Measurements from ENCODE around the gene CMTM2. TPM values are rescaled to one million over a fixed set of nuclear protein-coding genes. Genes with fewer than 3 reads are reported as not detected.
"Not testable (repeated sequence)": the region's sequence is repeated elsewhere in the genome, so short reads cannot be mapped to it uniquely, and the experiment has no call there.

The CMTM2 gene
- total RNA-seq, 1 donor from 2014 or later = 1.5 TPM

DNA sequence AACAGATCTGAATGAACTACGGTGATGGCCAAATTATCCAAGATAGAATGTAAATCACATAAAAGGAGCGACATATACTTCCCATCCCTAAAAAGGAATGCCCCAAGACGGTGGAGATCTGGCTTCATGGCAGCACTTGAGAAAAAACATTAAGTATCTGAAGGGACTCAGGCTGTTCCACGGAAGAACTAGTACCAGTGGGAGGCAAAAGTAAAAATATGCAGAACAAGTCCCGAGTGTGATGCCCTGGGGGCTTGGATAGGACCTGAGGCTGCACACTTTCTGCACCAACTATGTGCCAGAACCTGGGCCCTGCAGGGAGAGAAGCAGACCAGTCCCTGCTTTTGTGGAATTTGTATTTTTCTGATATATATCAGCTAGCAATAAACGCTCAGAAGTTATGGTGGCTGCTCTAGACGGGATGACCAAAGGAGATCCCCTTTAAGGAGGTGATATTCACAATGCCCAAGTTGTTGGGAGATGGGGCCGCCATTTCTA lies 27.4 kb upstream of the CMTM2 start:
- intact Hi-C loops (cut with DNase I) = no loop called here
- no peak for ATAC-seq
- no peak for DNase-seq (ENCODE audit: low spot score)

DNA sequence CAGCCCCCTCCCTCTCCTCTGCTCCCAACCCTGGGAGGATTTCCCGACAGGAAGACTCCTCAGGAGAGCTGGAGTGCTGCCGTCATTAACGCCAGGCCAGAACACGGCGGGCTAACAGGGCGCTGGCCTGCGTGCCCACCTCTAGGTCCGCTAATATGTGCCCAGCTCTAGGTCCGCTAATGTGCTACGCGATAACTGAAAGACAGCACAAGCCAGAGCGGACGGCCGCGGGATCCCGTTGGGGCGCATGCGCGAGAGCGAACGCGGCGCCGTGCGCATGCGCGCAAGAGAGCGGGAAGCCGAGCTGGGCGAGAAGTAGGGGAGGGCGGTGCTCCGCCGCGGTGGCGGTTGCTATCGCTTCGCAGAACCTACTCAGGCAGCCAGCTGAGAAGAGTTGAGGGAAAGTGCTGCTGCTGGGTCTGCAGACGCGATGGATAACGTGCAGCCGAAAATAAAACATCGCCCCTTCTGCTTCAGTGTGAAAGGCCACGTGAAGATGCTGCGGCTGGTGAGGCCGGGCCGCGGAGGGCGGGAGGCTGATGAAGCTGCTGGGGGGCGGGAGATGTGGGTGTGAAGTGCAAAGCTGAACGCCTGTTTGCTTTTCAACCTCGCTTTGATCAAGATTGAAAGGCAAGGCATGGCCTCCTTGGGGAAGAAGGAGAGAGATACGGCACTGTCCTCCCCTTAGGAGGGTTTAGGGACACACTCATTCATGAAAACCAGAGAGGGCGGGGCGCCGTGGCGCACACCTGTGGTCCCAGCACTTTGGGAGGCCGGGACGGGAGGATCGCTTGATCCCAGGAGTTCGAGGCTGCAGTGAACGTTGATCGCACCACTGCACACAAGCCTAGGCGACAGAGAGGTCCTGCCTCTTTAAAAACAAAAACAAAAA lies 26.7 kb upstream of the CMTM2 start, which contains the start of gene CKLF:
TSS of gene CKLF (plus strand) at position 291 of the 892 bp plus-strand sequence. CDS start at position 431, 140 bp downstream.
- intact Hi-C loops (cut with DNase I) = no loop called here
- peak; percentile 93 for ATAC-seq
- peak; percentile 94 for DNase-seq (ENCODE audit: low spot score)

DNA sequence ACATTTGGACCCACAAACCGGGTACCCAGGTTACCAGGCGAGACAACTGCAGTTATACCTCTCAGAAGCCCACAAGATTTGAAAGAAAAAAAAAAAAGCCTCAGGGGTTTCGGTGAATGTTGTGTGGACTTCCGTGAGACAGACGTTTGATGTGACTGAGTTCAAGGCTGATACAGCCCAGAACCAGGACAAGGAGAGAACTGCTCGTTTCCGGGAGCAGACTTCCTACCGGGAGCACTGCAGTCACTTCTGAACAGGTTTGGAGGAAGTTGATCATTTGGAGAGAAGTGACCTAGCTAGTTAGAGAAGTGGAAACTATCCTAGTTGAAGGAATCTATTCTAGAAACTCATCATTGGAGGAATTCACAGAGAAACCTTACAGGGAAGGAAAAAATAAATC lies 26.0 kb upstream of the CMTM2 start:
- intact Hi-C loops (cut with DNase I) = no loop called here
- no peak for ATAC-seq

DNA sequence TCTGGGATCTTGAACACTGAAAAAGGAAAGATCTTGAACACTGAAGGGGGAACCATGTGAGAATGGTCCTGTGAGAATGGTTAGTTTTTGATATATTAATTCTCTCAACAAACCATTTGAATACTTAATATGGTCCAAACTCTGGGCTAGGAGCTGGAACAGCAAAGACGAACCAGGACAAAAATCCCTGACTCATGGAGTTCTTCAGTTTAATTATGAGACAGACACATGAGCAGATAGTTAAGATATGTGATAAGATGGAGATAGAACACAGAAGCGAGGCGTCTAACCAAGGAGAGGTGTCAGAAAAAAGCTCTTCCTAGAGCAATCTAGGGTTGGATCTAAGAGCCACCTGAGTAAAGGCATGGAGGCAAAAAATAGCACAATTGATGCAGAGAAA lies 25.2 kb upstream of the CMTM2 start:
- ATAC-seq (no peak), DNase-seq (ENCODE audit: low spot score) (no peak)
- intact Hi-C loops (cut with DNase I) = no loop called here

More for the DNA sequence above, 26.0 kb upstream of the CMTM2 start:
- DNase-seq (ENCODE audit: low spot score) = no peak

DNA sequence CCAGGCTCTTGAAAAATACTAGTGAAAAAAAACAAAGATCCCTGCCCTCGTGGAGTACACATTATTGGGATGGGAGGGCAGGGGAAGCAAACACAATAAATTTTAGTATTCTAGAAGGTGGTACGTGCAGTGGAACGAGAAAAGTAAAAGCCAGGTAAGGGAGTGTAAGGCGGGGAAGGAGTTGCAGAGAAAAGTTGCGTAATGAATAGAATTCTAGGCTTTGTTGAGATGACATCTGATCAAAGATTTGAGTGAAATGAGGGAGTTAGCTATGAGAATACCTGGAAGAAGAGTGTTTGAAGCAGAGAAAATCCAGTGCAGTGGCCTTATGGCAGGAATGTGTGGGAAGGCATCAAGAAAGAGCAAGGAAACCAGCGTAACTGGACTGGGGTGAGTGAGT lies 24.8 kb upstream of the CMTM2 start:
- DNase-seq (ENCODE audit: low spot score) (no peak), ATAC-seq (no peak)
- intact Hi-C loops (cut with DNase I) = no loop called here

DNA sequence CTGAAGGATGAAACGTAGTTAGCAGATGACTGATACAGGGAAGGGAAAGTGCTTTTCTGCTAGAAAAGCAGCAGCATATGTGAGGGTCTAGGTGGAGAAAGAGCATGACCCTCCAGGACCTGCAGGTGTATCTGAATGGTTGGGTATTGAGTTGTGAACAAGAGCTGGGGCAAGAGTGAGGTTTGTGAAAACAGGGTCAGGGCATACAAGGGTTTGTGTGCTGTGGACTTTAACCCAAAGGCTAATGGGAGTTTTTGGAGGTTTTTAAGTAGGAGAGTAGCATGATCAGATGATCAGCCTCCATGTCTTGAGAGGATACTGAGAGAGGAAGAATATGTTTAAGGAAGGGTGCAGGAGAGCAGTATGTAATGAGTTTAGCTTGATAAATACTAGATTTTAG lies 19.2 kb upstream of the CMTM2 start:
- no peak for ATAC-seq
- no peak for DNase-seq (ENCODE audit: low spot score)
- intact Hi-C loops (cut with DNase I) = no loop called here

DNA sequence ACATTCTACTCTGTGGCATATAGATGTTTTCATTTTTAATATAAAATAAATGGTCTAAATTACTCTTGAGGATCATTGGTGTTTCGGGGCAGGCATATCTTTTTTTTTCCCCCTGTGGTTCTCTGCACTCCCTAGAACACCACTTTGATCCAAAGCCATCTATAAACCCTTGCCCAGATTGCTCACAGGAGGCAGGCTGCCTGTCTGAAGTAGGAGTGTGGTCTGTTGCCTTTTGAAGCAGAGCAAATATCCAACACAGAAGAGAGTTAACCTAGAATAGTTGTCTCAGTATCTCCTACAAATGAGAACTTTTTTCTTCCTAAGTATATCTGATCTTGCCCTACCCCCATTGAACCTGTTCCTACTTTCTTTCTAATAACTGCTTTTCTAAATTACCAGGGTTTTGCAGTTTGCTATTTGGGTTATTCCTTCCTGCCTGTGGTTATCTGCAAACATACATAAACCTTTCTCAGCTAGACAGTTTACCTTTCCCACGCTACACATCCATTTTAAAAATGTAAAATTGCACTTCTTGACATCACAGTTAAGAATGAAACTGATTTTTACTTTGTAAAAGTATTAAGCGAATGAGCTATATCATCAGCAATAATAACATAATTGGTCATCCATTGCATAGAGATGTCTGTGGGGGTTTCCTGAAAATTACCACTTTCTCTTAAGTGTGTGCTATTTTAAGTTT lies 17.7 kb upstream of the CMTM2 start:
- ATAC-seq = no peak
- intact Hi-C loops (cut with DNase I) = no loop called here

DNA sequence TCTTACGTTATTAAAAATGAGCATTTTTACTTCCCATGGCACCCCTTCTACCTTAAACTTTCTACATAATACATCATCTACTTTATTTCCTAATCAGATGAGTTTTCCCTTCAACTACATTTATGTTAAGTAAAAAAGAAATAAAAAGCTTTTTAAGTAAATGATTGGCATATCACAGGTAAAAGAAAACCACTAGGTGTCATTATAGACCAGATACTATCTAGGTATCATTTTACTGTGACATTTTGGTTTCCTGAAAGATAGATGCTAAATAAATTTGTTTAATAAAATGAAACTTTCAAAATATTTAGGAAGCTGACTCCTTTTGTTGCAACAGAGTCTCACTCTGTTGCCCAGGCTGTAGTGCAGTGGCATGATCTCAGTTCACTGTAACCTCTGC lies 16.9 kb upstream of the CMTM2 start:
- intact Hi-C loops (cut with DNase I) = no loop called here
- ATAC-seq = no peak

More for the DNA sequence above, 17.7 kb upstream of the CMTM2 start:
- DNase-seq (ENCODE audit: low spot score) = no peak

DNA sequence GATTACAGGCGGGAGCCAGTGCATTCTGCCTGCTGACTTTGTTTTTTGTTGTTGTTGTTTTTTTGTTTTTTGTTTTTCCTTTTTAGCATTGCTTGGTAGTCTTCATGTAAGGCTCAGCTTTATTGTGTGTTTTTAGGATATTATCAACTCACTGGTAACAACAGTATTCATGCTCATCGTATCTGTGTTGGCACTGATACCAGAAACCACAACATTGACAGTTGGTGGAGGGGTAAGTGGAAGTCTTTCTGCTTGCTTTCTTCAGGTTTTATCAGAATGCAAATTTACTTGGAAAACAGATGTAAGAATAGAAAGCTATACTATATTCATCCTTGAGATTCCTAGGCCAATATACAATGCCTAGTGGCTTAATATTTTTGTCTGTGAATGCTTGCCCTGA lies 16.3 kb upstream of the CMTM2 start:
- intact Hi-C loops (cut with DNase I) = no loop called here
- ATAC-seq (no peak), DNase-seq (ENCODE audit: low spot score) (no peak)

More for the DNA sequence above, 16.9 kb upstream of the CMTM2 start:
- no peak for DNase-seq (ENCODE audit: low spot score)

DNA sequence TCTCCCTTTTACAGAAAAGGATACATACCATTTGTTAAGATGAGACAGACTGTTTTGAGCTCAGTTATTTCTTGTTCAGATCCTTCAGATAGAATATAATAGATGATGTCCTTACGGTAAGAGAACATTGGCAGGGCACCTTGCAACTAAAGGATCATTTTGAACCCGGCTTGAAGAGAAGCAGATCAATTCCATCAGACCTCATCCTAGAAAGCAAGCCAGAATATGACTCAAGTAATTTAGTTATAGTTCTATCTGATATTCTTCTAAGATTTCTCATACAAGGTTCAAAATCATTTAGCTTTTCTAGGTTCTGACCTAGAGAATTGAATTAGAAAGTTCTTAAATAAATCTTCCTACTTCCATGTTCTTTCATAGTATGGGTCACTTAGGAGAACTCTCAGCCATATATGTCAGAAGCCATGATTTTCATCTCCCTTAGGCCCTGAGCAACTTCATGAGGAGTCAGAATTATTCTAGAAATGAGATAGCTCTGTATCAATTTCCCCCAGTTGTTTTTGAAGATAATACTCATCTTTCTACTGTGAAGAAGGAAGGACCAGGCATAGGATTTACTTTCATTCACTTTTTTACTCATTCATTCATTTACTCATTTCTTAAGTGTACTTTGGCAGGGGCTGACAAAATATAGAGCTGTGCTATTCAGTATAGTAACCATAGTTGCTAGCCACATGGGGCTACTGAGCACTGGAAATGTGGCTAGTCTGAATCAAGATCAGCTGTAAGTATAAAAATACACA lies 15.5 kb upstream of the CMTM2 start:
- DNase-seq (ENCODE audit: low spot score) (no peak), ATAC-seq (no peak)
- intact Hi-C loops (cut with DNase I) = no loop called here

DNA sequence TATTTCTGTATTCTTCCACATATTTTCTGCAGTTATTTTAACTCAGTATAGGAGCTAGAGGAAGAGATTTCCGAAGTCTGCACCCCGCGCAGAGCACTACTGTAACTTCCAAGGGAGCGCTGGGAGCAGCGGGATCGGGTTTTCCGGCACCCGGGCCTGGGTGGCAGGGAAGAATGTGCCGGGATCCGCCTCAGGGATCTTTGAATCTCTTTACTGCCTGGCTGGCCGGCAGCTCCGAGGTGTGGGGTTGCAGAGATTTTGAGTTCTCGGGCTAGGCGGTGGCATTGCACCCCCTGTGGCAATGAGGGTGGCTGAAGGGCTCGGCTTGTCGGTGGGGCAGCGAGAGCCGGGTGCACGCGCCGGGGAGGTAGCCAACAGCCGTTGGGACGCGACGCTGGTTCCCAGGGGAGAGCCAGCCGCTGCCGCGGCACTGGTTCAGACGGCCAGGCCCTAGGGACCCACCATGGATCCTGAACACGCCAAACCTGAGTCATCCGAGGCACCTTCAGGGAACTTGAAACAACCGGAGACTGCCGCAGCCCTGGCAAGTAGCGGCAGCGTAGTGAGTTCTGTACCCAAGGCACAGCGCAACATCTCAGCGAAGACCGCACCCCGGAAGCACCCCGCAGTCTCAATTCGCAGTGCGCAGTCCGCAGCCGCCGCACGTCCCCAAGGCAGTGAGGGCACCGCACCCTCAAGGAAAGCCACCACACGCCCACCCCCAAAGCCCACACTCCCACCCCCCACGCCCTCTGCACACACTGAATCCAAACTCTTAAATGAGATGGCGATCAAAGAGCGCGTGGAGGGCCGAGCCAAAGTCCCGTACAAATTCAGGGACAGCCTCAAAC lies 13.0 kb upstream of the CMTM2 start, which contains the start of gene CMTM1:
TSS of gene CMTM1 (plus strand) at position 389 of the 851 bp plus-strand sequence. CDS start at position 464, 75 bp downstream.
- intact Hi-C loops (cut with DNase I) = no loop called here
- DNase-seq (ENCODE audit: low spot score) = no peak
- ATAC-seq = peak; percentile 36

DNA sequence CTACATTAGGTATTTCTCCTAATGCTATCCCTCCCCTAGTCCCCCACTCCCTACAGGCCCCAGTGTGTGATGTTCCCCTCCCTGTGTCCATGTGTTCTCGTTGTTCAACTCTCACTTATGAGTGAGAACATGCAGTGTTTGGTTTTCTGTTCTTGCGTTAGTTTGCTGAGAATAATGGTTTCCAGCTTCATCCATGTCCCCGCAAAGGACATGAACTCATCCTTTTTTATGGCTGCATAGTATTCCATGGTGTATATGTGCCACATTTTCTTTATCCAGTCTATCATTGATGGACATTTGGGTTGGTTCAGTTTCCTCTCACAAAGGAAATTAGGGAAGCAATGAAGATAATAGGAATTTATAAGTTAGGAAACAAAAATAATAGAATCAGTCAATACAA lies 12.0 kb upstream of the CMTM2 start:
- ATAC-seq; DNase-seq (ENCODE audit: low spot score); intact Hi-C loops (cut with DNase I): not testable (repeated sequence)

DNA sequence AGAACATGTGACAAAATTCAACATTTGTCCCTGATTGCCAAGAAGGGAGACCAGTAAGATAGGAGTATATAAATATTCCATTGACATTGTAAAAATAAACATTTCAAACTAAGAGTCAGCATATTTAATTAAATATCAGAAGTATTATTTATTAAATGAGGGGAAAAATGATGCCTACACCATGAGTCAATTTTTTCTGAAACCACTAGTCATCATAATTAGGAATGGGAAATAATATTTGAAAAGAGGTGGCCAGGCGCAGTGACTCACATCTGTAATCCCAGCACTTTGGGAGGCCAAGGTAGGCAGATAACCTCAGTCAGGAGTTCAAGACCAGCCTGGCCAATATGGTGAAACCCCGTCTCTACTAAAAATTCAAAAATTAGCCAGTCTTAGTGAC lies 10.9 kb upstream of the CMTM2 start:
- ATAC-seq (no peak), DNase-seq (ENCODE audit: low spot score) (no peak)
- intact Hi-C loops (cut with DNase I) = no loop called here

DNA sequence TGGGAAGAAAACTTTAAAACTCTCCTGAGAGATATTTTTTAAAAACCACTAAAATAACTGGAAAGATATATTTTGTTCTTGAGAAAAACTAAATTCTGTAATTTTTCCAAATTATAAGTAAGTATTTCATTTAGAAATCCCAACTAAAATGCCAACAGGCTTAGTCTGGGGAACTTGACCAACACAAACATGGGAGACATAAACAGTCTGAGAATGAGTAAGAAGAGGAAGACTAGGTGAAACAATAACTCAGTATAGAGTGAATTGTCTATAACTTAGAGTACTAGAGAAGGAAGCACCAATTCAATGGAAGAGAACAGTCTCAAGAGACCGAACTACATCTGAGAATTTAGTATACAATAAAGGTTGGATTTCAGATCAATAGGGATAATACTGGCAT lies 10.1 kb upstream of the CMTM2 start:
- ATAC-seq = no peak
- no peak for DNase-seq (ENCODE audit: low spot score)
- intact Hi-C loops (cut with DNase I) = no loop called here

DNA sequence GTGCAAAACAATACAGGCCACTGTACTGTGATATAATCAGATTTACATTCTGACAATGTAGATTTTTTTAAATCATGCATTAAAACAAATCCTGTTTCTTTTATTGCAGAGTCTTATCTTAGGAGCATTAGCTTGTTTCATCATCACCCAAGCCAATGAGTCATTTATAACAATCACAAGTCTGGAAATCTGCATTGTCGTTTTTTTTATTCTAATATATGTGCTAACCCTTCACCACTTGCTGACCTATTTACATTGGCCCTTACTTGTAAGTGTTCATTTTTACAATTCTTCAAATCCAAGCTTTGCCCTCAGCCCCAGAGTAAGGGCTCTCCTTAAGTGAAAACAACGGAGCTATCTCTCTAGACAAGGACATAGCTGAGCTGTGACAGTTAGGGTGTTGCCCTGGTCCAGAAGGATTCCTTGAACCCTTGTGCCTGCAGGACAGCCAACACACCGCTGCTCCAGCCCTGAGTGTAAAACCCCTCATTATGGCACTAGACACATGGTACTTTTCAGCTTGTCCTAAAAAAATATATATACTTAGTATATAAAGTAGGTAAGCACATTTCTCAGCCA lies 9.3 kb upstream of the CMTM2 start:
- DNase-seq (ENCODE audit: low spot score) (no peak), ATAC-seq (peak; percentile 44)
- intact Hi-C loops (cut with DNase I) = no loop called here

DNA sequence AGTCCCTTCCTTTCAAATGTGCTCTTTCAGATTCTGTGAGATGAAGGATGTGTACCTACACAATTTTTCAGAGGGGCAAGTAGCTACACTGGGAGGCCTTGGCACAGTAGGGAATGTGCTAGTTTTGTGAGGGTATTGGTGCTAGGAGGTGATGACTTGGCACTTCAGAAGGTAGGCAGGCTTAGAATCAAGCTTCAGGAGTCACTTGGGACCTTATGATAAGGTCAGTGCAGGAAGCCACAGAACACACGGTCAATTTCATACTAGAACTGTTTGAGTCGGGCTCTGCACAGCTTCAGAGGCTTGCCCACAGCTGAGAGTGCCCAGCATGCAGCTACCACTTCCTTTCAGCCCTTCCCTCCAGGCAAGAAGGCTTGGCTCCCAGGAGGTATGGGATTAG lies 6.9 kb upstream of the CMTM2 start:
- no peak for ATAC-seq
- DNase-seq (ENCODE audit: low spot score) = no peak
- intact Hi-C loops (cut with DNase I) = no loop called here

DNA sequence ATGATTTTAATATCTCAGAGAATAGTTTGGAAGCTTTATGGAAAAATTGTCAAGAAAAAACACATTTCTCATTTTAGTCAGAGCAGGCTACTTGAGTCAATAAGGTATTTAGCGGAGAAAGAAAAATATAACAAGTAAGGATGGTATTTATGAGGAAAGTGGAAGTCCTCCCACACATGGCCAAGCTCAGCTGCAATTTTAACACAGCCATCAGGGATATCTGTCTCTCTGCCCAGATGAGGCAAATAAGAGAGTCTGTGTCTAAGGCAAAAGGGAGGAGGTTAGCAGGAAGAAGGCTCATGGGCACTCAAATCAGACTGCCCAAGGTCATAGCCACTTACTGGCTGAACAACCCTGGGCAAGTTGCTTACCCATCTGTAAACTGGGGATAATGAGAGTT lies 5.2 kb upstream of the CMTM2 start:
- intact Hi-C loops (cut with DNase I) = no loop called here
- DNase-seq (ENCODE audit: low spot score) = no peak
- no peak for ATAC-seq

DNA sequence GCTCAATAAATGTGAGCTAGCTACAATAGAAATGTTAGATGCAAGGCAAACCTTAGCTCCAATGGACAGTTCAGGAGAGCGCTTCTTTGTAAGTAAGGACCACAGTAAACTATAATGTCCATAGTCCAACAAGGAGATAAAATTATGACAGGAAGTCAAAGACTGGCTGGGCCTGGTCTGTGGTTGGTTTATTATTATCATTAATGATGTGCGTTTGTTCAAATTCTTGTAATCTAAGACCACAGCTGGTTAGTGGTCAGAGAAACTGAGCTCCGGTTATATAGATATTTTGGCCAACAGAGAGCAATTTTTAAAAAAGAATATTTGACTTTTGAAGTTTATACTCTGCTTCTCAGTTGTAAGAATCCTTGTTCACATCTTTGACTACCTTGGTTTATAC lies 4.7 kb upstream of the CMTM2 start:
- intact Hi-C loops (cut with DNase I) = no loop called here
- DNase-seq (ENCODE audit: low spot score) (no peak), ATAC-seq (no peak)

Data from sciatic nerve (tissue), 2 donors.